ENCODE results near the gene SLC34A2. TPM values are rescaled to one million over a fixed set of nuclear protein-coding genes. Genes with fewer than 3 reads are reported as not detected.
A peak's percentile ranks its signal among the peaks of the same experiment; 100 is the strongest.

SLC34A2 gene
- total RNA-seq, 6 donors from 2014 or later: 618 to 2,772 (median 1,642) TPM

- ATAC-seq (ENCODE audit: low FRiP score in 2 of 2) (no peak), DNase-seq (no peak)
- Histone ChIP-seq H3K4me1 (peaks cover 0 to 8% (median 0%) of the 10 kb centered on the region in 4 donors), H3K9me3 (no peaks in the 10 kb centered on the region), H3K27me3 (no peaks in the 10 kb centered on the region), H3K36me3 (no peaks in the 10 kb centered on the region), H3K4me3 (no peak overlapping the region), H3K27ac (no peak overlapping the region)
- 74 to 81% methylated on average over 4 of the region's 4 CpGs for WGBS, 2 donors
- TF ChIP-seq POLR2A (IDR thresholded peaks at IDR 0.05) (no peak), EP300 (IDR thresholded peaks at IDR 0.05) (no peak), POLR2AphosphoS5 (IDR thresholded peaks at IDR 0.05) (no peak), CTCF (IDR thresholded peaks at IDR 0.05) (no peak)
Observed at GRCh38 chr4:25633541-25633940, 22.1 kb upstream of the SLC34A2 start.

DNA sequence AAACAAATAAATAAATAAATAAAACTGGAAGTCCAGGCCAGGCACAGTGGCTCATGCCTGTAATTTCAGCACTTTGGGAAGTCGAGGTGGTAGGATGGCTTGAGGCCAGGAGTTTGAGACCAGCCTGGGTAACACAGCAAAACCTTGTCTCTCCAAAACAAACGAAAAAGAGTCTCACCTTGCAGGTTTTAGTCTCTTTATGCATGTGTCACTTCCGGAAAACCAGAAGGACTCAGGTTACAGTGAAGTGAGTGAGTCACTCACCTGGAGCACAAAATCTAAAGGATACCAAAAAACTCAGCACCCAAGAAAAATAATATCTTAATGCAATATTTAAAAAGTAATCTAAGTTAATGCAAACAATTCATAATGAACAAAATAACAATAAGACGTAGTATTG, 20.1 kb upstream of the SLC34A2 start:
- Histone ChIP-seq H3K27me3 (no peaks in the 10 kb centered on the region), H3K27ac (no peak overlapping the region), H3K9me3 (no peaks in the 10 kb centered on the region), H3K4me1 (peaks cover 0 to 19% (median 0%) of the 10 kb centered on the region in 4 donors), H3K4me3 (no peak overlapping the region), H3K36me3 (no peaks in the 10 kb centered on the region)
- no peak for ATAC-seq (ENCODE audit: low FRiP score in 2 of 2)
- no peak for DNase-seq
- 67 to 69% methylated on average over 4 of the region's 4 CpGs for WGBS, 2 donors
- TF ChIP-seq POLR2A (IDR thresholded peaks at IDR 0.05) (no peak), CTCF (IDR thresholded peaks at IDR 0.05) (no peak), EP300 (IDR thresholded peaks at IDR 0.05) (no peak), POLR2AphosphoS5 (IDR thresholded peaks at IDR 0.05) (no peak)

DNA sequence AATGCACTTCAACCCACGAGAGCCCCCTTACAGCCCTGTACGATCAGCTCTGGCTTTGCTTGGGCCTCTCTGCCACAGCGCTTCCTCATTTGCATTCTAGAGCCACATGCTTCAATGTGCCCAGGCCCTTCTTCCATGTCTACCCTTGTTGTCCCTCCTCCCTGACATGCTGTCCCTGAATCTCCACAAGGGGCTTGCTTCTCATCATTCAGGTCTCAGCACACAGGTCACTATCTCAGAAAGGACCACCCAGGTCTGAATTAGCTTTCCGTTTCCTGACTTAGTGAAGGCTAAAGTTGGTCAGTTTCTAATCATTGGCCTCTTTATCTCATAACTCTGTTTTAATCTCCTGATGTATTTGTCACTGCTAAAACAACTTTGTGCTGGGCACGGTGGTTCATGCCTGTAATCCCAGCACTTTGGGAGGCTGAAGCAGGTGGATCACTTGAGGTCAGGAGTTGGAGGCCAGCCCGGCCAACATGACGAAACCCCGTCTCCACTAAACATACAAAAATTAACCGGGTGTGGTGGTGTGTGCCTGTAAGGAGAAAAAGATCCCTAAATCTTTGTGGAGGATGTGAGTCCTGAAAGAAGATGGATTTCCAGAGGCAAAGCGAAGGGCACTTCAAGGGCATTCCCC, 17.9 kb upstream of the SLC34A2 start:
- H3K4me3 ChIP-seq: no peak overlapping the region
- no peaks in the 10 kb centered on the region for H3K36me3 ChIP-seq
- no peaks in the 10 kb centered on the region for H3K27me3 ChIP-seq
- WGBS, 2 donors: 81 to 83% methylated on average over 10 of the region's 10 CpGs
- DNase-seq (peak in 1 of 2 donors; percentile 75), ATAC-seq (ENCODE audit: low FRiP score in 2 of 2) (peak in 1 of 2 donors; percentile 45)
- H3K9me3 ChIP-seq: no peaks in the 10 kb centered on the region
- peaks cover 0 to 19% (median 0%) of the 10 kb centered on the region in 4 donors for H3K4me1 ChIP-seq
- no peak for TF ChIP-seq CTCF (IDR thresholded peaks at IDR 0.05)
- TF ChIP-seq POLR2AphosphoS5 (IDR thresholded peaks at IDR 0.05): no peak
- TF ChIP-seq EP300 (IDR thresholded peaks at IDR 0.05): no peak
- TF ChIP-seq POLR2A (IDR thresholded peaks at IDR 0.05): no peak
- peak overlapping the region in 1 of 4 donors; percentile 49 for H3K27ac ChIP-seq

DNA sequence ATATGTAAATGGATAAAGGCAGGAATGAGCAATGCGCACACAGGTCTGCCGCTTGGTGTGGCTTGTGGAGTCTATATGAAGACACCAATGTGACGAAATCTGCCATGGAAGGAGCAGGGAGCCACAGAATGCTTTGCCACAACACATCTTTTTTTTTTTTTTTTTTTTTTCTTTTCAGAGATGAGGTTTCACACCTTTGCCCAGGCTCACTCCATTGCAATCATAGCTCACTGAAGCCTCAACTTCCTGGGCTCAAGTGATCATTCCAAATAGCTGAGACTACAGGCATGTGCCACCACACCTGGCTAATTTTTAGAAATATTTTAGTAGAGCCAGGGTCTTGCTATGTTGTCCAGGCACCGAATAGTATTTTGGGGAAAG, 17.4 kb upstream of the SLC34A2 start:
- Histone ChIP-seq H3K4me1 (peaks cover 0 to 19% (median 0%) of the 10 kb centered on the region in 4 donors), H3K27me3 (no peaks in the 10 kb centered on the region), H3K4me3 (no peak overlapping the region), H3K36me3 (no peaks in the 10 kb centered on the region), H3K9me3 (no peaks in the 10 kb centered on the region), H3K27ac (peak overlapping the region in 1 of 4 donors; percentile 70)
- DNase-seq (no peak), ATAC-seq (ENCODE audit: low FRiP score in 2 of 2) (peak in 1 of 2 donors; percentile 7)
- WGBS, 2 donors: 68 to 90% methylated on average over 4 of the region's 4 CpGs
- TF ChIP-seq POLR2A (IDR thresholded peaks at IDR 0.05): no peak
- TF ChIP-seq POLR2AphosphoS5 (IDR thresholded peaks at IDR 0.05): no peak
- no peak for TF ChIP-seq CTCF (IDR thresholded peaks at IDR 0.05)
- TF ChIP-seq EP300 (IDR thresholded peaks at IDR 0.05): no peak

GRCh38 chr4:25638806-25639205, 16.8 kb upstream of the SLC34A2 start:
- H3K4me1 ChIP-seq: peaks cover 0 to 19% (median 0%) of the 10 kb centered on the region in 4 donors
- ATAC-seq (ENCODE audit: low FRiP score in 2 of 2) (peak in 1 of 2 donors; percentile 52), DNase-seq (peak in 1 of 2 donors; percentile 84)
- H3K9me3 ChIP-seq: no peaks in the 10 kb centered on the region
- peak overlapping the region in 1 of 4 donors; percentile 70 for H3K27ac ChIP-seq
- H3K4me3 ChIP-seq: no peak overlapping the region
- TF ChIP-seq EP300 (IDR thresholded peaks at IDR 0.05): no peak
- TF ChIP-seq POLR2A (IDR thresholded peaks at IDR 0.05): no peak
- no peak for TF ChIP-seq POLR2AphosphoS5 (IDR thresholded peaks at IDR 0.05)
- no peak for TF ChIP-seq CTCF (IDR thresholded peaks at IDR 0.05)
- H3K27me3 ChIP-seq: no peaks in the 10 kb centered on the region
- WGBS, 2 donors: 34 to 52% methylated on average over 4 of the region's 4 CpGs
- no peaks in the 10 kb centered on the region for H3K36me3 ChIP-seq

All from upper lobe of left lung (tissue), 6 donors.